Liver (tissue), 3 donors: Measurements from ENCODE around the gene TAB3.

Experiments used
- NR2F2 ChIP-seq: IDR thresholded peaks from 2 replicates; pipeline ENCODE4 v1.6.1; 2016; ENCODE audit warnings: antibody characterized with exemption
- SP1 ChIP-seq: IDR thresholded peaks from 2 replicates; pipeline ENCODE4 v1.6.1; 2018; ENCODE audit warnings: antibody characterized with exemption, mild to moderate bottlenecking
- TAF1 ChIP-seq: conservative IDR thresholded peaks from 2 replicates; pipeline ENCODE4 v1.6.1; 2016; ENCODE audit warnings: antibody characterized with exemption, mild to moderate bottlenecking
- TF ChIP-seq, protein P1 (sequence below): fragments of 150-350 bp; IDR thresholded peaks from 2 replicates; pipeline ENCODE4 v1.5.1; 2017; ENCODE audit warnings: improper control_type of control experiment, low read depth, low read length; ENCODE audit not compliant: missing input control
- TF ChIP-seq, protein P2 (sequence below): IDR thresholded peaks from 2 replicates; pipeline ENCODE4 v1.6.1; 2016; ENCODE audit warnings: antibody characterized with exemption
- TF ChIP-seq, protein P3 (sequence below): IDR thresholded peaks from 2 replicates; pipeline ENCODE4 v1.6.1; 2016; ENCODE audit warnings: antibody characterized with exemption
- donor health status: healthy.
- donor health status: healthy.

DNA sequence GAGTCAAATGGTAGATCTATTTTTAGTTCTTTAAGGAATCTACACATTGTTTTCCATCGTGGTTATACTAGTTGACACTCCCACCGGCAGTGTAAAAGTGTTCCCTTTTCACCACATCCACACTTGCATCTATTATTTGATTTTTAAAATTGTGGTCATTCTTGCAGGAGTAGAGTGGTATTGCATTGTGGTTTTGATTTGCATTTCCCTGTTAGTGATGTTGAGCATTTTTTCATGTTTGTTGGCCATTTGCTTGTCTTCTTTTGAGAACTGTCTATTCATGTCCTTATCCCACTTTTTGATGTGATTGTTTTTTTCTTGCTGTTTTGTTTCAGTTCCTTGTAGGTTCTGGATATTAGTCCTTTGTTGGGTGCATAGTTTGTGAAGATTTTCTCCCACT, 70.0 kb downstream of the TAB3 start:
- TF ChIP-seq, protein P1, sequence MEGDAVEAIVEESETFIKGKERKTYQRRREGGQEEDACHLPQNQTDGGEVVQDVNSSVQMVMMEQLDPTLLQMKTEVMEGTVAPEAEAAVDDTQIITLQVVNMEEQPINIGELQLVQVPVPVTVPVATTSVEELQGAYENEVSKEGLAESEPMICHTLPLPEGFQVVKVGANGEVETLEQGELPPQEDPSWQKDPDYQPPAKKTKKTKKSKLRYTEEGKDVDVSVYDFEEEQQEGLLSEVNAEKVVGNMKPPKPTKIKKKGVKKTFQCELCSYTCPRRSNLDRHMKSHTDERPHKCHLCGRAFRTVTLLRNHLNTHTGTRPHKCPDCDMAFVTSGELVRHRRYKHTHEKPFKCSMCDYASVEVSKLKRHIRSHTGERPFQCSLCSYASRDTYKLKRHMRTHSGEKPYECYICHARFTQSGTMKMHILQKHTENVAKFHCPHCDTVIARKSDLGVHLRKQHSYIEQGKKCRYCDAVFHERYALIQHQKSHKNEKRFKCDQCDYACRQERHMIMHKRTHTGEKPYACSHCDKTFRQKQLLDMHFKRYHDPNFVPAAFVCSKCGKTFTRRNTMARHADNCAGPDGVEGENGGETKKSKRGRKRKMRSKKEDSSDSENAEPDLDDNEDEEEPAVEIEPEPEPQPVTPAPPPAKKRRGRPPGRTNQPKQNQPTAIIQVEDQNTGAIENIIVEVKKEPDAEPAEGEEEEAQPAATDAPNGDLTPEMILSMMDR = no peak
- TF ChIP-seq NR2F2 = no peak
- TF ChIP-seq, protein P2, sequence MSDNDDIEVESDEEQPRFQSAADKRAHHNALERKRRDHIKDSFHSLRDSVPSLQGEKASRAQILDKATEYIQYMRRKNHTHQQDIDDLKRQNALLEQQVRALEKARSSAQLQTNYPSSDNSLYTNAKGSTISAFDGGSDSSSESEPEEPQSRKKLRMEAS = no peak
- TF ChIP-seq, protein P3, sequence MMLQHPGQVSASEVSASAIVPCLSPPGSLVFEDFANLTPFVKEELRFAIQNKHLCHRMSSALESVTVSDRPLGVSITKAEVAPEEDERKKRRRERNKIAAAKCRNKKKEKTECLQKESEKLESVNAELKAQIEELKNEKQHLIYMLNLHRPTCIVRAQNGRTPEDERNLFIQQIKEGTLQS = no peak
- TF ChIP-seq TAF1 = no peak
- no peak for TF ChIP-seq SP1
